HG02763 (cell line): ENCODE data around the gene ALKBH3.

Experiments
- ATAC-seq: cut with Tn5 transposase; IDR thresholded peaks from one replicate; pipeline ENCODE4 v1.9.1; 2021; ENCODE audit warnings: mild to moderate bottlenecking, moderate library complexity; ENCODE audit not compliant: unreplicated experiment

Gene ALKBH3

DNA sequence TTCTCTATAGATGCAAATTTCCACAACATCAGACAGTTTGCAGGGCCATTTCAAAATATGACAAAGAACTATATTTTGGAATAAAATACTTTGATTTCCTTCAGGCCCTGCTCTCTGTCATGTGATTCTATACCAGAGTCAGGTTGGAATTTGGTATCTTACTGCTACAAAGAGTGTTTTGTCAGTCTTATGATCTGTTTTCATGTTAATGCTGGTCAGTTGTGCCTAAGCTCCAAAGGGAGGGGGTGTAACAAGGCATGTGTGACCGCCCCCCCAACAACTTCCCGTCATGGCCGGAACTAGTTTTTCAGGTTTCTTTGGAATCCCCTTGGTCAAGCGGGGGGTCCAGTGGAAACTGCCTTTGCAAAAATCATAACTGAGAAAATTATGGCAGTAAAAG, 76.9 kb downstream of the ALKBH3 start:
- ATAC-seq: no peak

GRCh38 chr11:43959321-43959995, 78.8 kb downstream of the ALKBH3 start:
- ATAC-seq: no peak

- ATAC-seq: no peak
These were observed 82.0 kb downstream of the ALKBH3 start for GRCh38 chr11:43962383-43963278.

- ATAC-seq: no peak
These were observed 82.6 kb downstream of the ALKBH3 start for GRCh38 chr11:43963279-43963620.

GRCh38 chr11:43967661-43968060, 87.0 kb downstream of the ALKBH3 start:
- ATAC-seq: no peak

DNA sequence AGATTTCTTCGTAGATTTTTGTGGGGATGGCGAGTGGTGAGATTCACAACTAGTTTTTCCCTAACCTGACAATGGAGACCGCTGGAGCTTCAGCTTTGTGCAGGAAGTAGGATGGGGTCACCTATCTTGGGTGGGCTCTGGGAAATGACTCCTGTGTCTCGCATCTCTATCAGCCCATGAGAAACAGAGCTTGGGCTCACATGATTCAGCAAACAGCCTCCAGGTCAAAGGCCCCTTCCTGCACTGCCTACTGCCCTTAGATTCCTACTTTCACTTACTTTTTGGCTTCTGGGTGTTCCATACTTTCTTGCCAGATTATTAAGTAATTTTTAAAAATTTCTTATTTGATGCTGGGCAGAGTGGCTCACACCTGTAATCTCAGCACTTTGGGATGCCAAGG, 88.1 kb downstream of the ALKBH3 start:
- ATAC-seq: no peak

DNA sequence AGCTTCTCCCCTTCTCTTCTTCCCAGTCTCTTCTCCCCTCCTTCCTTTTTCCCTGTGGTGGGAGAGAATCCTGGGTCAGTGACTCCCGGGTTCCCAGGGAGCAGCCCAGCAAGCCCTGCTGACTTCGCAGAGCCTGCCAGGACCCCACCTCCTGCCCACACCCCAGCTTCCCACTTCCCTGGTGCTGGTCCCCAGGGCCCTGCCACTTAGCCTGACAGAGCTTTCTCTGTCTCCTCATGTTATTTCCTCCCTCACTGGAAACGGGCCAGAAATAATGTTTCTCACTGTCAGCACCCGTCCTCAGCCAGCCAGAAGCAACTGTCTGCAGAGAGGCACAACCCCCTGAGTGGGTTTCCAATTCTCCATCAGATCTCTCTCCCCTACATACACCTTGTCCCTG, 88.9 kb downstream of the ALKBH3 start:
- ATAC-seq: no peak
